Parathyroid adenoma (tissue), 2 donors: ENCODE measurements around the gene ZFP1.

Experiments
- H2AFZ ChIP-seq: fragments of 300-600 bp; sonication (generic); one replicate; pipeline ENCODE4 v1.7.0; 2017; ENCODE audit warnings: antibody characterized with exemption, mild to moderate bottlenecking
- H3K27ac ChIP-seq: fragments of 300-600 bp; sonication (generic); one replicate; pipeline ENCODE4 v1.7.0; 2017
- H3K27me3 ChIP-seq: fragments of 300-600 bp; sonication (generic); one replicate; pipeline ENCODE4 v1.7.0; 2017; ENCODE audit warnings: low read length; ENCODE audit not compliant: control insufficient read depth, insufficient read depth
- H3K36me3 ChIP-seq: fragments of 300-600 bp; sonication (generic); one replicate; pipeline ENCODE4 v1.7.0; 2017; ENCODE audit warnings: low read length; ENCODE audit not compliant: control insufficient read depth, insufficient read depth
- H3K4me1 ChIP-seq: fragments of 300-600 bp; sonication (generic); one replicate; pipeline ENCODE4 v1.7.0; 2017; ENCODE audit warnings: control low read depth
- H3K4me2 ChIP-seq: fragments of 300-600 bp; sonication (generic); one replicate; pipeline ENCODE4 v1.7.0; 2017; ENCODE audit warnings: low read length
- H3K4me3 ChIP-seq: fragments of 300-600 bp; sonication (generic); one replicate; pipeline ENCODE4 v1.7.0; 2017; ENCODE audit warnings: low read depth, low read length
- H3K79me2 ChIP-seq: fragments of 300-600 bp; sonication (generic); one replicate; pipeline ENCODE4 v1.7.0; 2017; ENCODE audit warnings: control low read depth
- H3K9ac ChIP-seq: fragments of 300-600 bp; sonication (generic); one replicate; pipeline ENCODE4 v1.7.0; 2017; ENCODE audit warnings: mild to moderate bottlenecking
- H3K9me3 ChIP-seq: fragments of 300-600 bp; sonication (generic); one replicate; pipeline ENCODE4 v1.7.0; 2017; ENCODE audit warnings: low read length; ENCODE audit not compliant: control insufficient read depth
- TF ChIP-seq, protein P1 (sequence below): fragments of 300-600 bp; sonication (generic); IDR thresholded peaks from one replicate; pipeline ENCODE4 v1.7.0; 2017; ENCODE audit warnings: antibody characterized with exemption, mild to moderate bottlenecking
- donor health status: primary hyperparathyroidism.

Gene ZFP1

DNA sequence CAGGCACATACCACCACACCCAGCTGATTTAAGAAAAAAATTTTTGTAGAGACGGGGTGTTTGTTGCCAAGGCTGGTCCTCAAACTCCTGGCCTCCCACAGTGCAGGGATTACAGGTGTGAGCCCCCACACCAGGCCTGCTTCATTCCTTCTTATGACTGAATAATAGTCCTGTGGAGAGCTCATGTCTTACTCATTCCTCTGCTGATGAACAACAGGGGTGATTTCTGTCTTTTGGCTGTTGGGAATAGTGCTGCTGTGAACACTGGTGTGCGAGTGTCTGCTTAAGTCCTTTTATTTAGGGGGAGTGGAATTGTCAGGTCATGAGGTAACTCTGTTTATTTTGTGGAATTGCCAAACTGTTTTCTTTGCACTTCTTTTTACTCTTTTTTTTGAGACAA lies 67.8 kb downstream of the ZFP1 start:
- H3K9me3 ChIP-seq: no peaks in the 10 kb centered on the region
- no peak overlapping the region for H3K9ac ChIP-seq
- H3K4me3 ChIP-seq: no peak overlapping the region
- H3K27me3 ChIP-seq: no peaks in the 10 kb centered on the region
- no peaks in the 10 kb centered on the region for H3K36me3 ChIP-seq
- H2AFZ ChIP-seq: no peak overlapping the region
- TF ChIP-seq, protein P1, sequence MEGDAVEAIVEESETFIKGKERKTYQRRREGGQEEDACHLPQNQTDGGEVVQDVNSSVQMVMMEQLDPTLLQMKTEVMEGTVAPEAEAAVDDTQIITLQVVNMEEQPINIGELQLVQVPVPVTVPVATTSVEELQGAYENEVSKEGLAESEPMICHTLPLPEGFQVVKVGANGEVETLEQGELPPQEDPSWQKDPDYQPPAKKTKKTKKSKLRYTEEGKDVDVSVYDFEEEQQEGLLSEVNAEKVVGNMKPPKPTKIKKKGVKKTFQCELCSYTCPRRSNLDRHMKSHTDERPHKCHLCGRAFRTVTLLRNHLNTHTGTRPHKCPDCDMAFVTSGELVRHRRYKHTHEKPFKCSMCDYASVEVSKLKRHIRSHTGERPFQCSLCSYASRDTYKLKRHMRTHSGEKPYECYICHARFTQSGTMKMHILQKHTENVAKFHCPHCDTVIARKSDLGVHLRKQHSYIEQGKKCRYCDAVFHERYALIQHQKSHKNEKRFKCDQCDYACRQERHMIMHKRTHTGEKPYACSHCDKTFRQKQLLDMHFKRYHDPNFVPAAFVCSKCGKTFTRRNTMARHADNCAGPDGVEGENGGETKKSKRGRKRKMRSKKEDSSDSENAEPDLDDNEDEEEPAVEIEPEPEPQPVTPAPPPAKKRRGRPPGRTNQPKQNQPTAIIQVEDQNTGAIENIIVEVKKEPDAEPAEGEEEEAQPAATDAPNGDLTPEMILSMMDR: no peak
- no peak overlapping the region for H3K27ac ChIP-seq
- H3K79me2 ChIP-seq: no peaks in the 10 kb centered on the region
- no peaks in the 10 kb centered on the region for H3K4me1 ChIP-seq
- no peak overlapping the region for H3K4me2 ChIP-seq

DNA sequence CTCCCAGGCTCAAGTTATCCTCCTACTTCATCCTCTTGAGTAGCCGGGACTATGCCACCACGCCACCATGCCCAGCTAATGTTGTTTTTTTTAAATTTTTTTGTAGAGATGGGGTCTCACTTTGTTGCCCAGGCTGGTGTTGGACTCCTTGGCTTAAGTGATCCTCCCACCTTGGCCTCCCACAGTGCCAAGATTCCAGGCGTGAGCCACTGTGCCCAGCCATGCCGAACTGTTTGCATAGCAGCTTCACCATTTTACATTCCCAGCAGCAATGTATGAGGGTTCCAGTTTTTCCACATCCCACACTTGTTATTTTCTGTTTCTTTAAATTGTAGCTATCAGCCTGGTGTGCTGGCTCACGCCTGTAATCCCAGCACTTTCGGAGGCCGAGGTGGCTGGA lies 68.3 kb downstream of the ZFP1 start:
- no peak overlapping the region for H2AFZ ChIP-seq
- no peaks in the 10 kb centered on the region for H3K4me1 ChIP-seq
- no peak overlapping the region for H3K27ac ChIP-seq
- no peaks in the 10 kb centered on the region for H3K79me2 ChIP-seq
- H3K4me2 ChIP-seq: no peak overlapping the region
- H3K9me3 ChIP-seq: no peaks in the 10 kb centered on the region
- TF ChIP-seq, protein P1: no peak
- no peaks in the 10 kb centered on the region for H3K36me3 ChIP-seq
- no peaks in the 10 kb centered on the region for H3K27me3 ChIP-seq
- H3K4me3 ChIP-seq: no peak overlapping the region
- no peak overlapping the region for H3K9ac ChIP-seq

DNA sequence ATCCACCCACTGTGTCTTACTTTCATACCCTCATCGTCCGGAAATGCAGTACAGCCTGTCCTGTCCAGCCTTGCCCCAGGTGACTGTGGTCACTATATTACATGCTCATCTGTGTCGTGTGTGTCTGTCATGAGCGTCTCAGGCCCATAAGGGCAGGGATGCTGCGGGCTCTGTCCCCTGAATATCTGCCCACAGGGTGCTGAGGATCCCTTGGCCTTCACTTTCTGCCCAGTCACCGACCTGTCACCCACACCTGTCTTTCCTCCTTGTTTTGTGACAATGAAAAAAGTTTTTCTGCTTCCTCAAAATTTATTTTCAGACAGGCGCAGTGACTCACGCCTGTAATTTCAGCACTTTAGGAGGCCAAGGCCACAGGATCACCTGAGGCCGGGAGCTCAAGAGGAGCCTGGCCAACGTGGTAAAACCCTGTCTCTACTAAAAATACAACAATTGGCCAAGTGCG lies 69.1 kb downstream of the ZFP1 start:
- Histone ChIP-seq H3K27me3 (no peaks in the 10 kb centered on the region), H3K36me3 (no peaks in the 10 kb centered on the region), H3K79me2 (no peaks in the 10 kb centered on the region), H3K4me3 (no peak overlapping the region), H3K9me3 (no peaks in the 10 kb centered on the region), H3K4me1 (no peaks in the 10 kb centered on the region), H3K9ac (no peak overlapping the region), H3K4me2 (no peak overlapping the region), H3K27ac (no peak overlapping the region), H2AFZ (no peak overlapping the region)
- TF ChIP-seq, protein P1: no peak

DNA sequence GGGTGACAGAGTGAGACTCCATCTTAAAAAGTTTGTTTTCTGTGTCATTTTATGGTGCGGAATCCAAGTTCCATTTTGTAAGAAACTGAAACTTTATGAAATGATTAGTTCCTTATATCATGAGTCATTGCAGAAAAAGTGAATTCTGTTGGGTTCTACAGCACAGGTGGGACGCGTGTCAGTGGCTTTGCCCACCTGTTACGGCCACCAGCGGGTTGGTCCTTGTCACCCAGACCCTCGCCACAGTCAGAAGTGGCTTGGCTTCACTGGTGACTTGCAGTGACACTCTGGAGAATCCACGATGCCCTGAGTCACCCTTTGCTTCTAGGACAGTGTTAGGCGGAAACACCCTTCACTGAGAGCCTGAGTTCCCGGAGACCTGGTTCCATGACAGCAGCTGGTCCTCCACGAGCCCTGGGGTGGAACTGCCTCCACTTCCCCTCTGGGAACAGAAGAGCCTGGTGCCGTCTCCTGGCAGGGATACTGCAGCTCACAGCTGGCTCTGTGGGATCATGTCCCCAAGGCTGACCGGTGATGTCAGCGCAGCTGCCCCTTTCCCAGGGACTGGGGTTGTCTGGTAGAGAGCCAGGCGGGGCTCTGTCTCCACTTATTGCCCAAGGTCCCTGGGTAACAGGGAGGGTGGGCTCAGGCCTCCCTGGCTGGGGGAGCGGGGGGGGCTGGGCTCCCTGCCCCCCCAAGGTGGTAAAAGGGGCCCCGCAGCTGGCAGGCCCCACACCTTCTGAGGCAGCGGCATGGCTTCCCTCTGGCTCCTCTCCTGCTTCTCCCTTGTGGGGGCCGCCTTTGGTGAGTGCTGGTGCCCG lies 70.1 kb downstream of the ZFP1 start, which contains the start of gene CTRB1:
CTRB1 (plus strand) TSS at position 733 of the 821 bp plus-strand sequence; CDS start at position 753, 20 bp downstream.
- H3K79me2 ChIP-seq: no peaks in the 10 kb centered on the region
- no peak within 1 kb of the TSS for H3K4me2 ChIP-seq
- no peak within 1 kb of the TSS for H3K27ac ChIP-seq
- TF ChIP-seq, protein P1: no peak
- H3K4me1 ChIP-seq: no peaks in the 10 kb centered on the region
- H3K36me3 ChIP-seq: no peaks in the 10 kb centered on the region
- H3K9me3 ChIP-seq: no peaks in the 10 kb centered on the region
- no peak within 1 kb of the TSS for H3K9ac ChIP-seq
- peak within 1 kb of the TSS; percentile 5 for H2AFZ ChIP-seq
- H3K27me3 ChIP-seq: no peaks in the 10 kb centered on the region
- H3K4me3 ChIP-seq: no peak within 1 kb of the TSS

DNA sequence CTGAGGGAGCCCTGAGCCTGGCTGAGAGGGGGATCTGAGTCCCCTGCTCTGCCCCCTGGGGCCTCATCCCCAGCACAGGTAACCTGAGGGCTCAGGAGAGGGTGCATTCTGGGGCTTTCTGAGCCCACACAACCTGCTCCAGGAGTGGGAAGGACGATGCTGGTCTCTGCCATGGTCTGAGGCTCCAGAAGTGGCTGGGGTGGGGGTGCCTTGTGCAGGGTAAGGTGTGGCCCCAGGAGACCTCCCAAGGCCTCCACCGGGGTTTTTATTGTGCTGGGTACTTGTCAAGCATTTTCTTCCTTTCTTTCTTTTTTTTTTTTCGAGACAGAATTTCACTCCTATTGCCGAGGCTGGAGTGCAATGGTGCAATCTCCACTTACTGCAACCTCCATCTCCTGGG lies 70.8 kb downstream of the ZFP1 start:
- H3K36me3 ChIP-seq: no peaks in the 10 kb centered on the region
- H3K4me3 ChIP-seq: no peak overlapping the region
- no peak overlapping the region for H3K9ac ChIP-seq
- no peaks in the 10 kb centered on the region for H3K79me2 ChIP-seq
- no peaks in the 10 kb centered on the region for H3K27me3 ChIP-seq
- H2AFZ ChIP-seq: no peak overlapping the region
- TF ChIP-seq, protein P1: no peak
- H3K27ac ChIP-seq: no peak overlapping the region
- H3K4me1 ChIP-seq: no peaks in the 10 kb centered on the region
- no peak overlapping the region for H3K4me2 ChIP-seq
- no peaks in the 10 kb centered on the region for H3K9me3 ChIP-seq
